SIG-M5 treated with dmso at 0.1 percent for 504 hours (cell line): ENCODE measurements around the gene RAB9A.

ENCODE experiments used
- DNase-seq: peaks from one replicate; lab custom pipeline; 2025; ENCODE audit not compliant: unreplicated experiment; lab: John Stamatoyannopoulos, UW

Gene RAB9A

GRCh38 chrX:13742397-13743176 is 53.7 kb downstream of the RAB9A start:
- DNase-seq, result no peak

- DNase-seq, result peak; percentile 4
Observed at GRCh38 chrX:13747836-13748235, 58.9 kb downstream of the RAB9A start.

GRCh38 chrX:13748486-13748885 is 59.6 kb downstream of the RAB9A start:
- no peak for DNase-seq

GRCh38 chrX:13750204-13750603 is 61.3 kb downstream of the RAB9A start:
- peak; percentile 53 for DNase-seq

GRCh38 chrX:13750812-13751211 is 61.9 kb downstream of the RAB9A start:
- no peak for DNase-seq

GRCh38 chrX:13752141-13752540 is 63.2 kb downstream of the RAB9A start:
- DNase-seq, result no peak

GRCh38 chrX:13752646-13753045 is 63.7 kb downstream of the RAB9A start:
- DNase-seq, result peak; percentile 72

GRCh38 chrX:13754765-13755164 is 65.8 kb downstream of the RAB9A start:
- DNase-seq, result peak; percentile 62

GRCh38 chrX:13755254-13755653 is 66.3 kb downstream of the RAB9A start:
- no peak for DNase-seq

- DNase-seq, result no peak
Observed at GRCh38 chrX:13756381-13756780, 67.5 kb downstream of the RAB9A start.

- peak; percentile 91 for DNase-seq
Observed at GRCh38 chrX:13759152-13759718, 70.3 kb downstream of the RAB9A start.
